ENCODE results near the gene MMP3.
"Not testable (repeated sequence)": the region's sequence is repeated elsewhere in the genome, so short reads cannot be mapped to it uniquely, and the experiment has no call there.

The MMP3 gene

GRCh38 chr11:102843489-102843888 is at the start of gene MMP3:
Gene MMP3 (minus strand): TSS chr11:102843609. CDS start chr11:102843546, 63 bp downstream.
- DNase-seq: no peak

DNA sequence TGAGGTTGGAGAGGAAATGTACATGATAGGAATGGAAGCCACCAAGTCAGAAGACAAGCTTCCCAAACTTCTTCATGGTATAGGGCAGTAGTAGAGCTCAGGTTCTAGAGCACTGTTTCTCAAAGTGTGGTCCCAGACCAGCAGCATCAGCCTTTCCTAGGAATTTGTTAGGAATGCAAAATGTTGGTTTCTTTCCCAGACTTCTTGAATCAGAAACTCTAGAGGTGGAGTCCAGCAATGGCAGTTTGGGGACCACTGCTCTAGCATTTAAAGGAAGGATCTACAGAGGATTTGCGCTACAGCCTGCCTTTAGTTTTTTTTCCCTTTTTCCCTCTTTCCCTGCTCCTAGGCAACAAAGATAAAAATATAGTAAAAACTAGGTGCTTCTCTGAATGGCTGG is 48.3 kb upstream of the MMP3 start:
- DNase-seq: no peak

DNA sequence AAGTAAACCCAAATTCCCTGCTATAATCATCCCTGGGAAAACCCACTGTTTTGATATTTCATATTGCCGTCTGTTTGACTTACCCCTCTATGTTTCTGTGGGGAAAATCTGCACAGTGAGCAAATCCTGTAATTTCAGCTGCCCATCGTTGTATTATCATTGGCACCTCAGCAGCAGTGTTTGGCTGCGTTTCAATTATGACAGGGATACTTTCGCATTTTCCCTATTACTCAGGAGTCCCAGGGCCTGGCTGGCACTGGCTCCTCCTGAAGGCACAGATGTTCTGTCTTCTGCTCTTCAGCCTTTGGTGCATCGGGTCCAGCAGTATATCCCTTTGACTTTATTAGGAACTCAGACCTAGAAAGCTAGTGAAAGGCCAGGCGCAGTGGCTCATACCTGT is 43.6 kb upstream of the MMP3 start:
- no peak for DNase-seq

- DNase-seq: no peak
Observed at GRCh38 chr11:102883141-102883540, 39.7 kb upstream of the MMP3 start.

GRCh38 chr11:102882389-102883024 is 39.1 kb upstream of the MMP3 start:
- DNase-seq: no peak

DNA sequence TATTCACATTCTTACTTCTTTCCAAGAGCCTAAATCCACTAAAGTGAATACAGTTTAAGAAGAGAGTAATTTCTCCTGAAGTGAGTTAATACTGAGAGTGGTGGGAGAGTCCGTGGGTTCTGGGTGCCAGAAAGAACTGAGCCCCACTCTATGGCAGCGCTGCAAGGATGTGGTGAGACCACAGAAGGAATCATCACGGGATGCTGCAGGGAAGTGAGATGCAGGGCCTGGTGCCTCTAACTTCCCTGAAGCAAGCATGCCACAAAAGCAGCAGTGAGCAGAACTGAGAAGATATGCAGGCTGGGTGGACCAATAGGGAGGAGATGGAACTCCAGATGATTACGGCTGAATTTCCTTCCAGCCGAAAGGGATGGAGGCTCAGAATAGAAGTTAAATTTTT is 36.4 kb upstream of the MMP3 start:
- no peak for DNase-seq

- no peak for DNase-seq
Observed at GRCh38 chr11:102878595-102878994, 35.2 kb upstream of the MMP3 start.

DNA sequence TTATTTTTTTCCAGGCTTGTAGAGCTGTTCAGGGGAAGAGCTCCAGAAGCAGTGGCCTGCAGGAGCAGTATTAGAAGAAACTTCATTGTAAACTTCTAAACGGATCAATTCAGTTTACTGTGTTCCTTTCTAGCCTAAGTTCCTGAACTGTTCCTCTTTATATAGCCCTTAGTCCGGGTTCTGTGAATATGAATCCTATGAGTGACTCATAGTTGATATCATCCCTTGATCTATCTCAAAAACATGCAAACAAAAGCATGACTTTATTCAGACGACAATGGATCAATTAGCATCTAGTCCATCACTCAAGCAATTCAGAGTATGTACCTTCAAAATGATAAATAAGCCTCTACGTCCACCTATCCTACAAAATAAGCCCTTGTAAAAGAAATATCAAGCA is 31.4 kb upstream of the MMP3 start, which contains the start of gene MMP12:
MMP12 (minus strand) TSS at position 131 of the 400 bp plus-strand sequence; CDS start at position 86, 45 bp downstream.
- DNase-seq: no peak

GRCh38 chr11:102869354-102869964 is 26.1 kb upstream of the MMP3 start:
- not testable (repeated sequence) for DNase-seq

DNA sequence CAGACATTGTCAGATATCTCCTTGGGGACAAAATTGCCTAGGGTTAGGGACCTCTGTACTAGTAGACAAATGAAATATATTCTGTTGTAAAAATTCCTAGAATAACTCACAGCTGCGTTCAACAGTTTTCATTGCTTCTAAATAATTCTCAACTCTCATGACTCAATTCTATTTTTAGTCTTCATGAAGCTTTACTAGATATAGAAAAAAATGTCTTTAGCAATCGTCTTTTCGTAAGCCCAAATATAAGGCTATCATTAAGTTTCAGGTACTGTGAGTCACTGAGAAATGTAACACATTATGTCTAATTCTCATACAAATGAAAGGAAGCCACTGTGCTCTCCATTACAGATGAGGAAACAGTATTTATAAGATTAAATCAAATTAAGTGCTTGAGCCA is 24.9 kb upstream of the MMP3 start:
- DNase-seq: no peak

DNA sequence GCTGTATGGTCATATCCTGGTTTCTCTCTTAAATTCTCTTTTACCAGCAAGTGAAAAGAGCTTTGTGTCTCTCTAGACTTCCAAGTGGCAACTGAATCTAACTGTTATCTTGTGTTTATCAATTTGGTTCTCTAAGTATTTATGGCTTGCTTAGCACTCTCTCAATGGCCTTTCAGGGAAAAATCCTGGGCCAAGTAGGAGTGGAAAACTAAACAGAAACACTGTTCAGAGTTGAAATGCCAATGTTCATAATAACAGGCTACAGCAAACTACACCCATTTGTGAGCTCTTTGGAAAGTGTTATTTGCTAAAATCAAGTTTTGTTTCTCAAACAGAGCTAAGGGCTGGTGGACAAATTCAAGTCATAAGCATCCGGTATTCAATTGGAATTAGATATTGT is 21.3 kb upstream of the MMP3 start:
- no peak for DNase-seq

GRCh38 chr11:102853956-102854355 is 10.5 kb upstream of the MMP3 start:
- no peak for DNase-seq

- no peak for DNase-seq
Observed at GRCh38 chr11:102853055-102853454, 9.6 kb upstream of the MMP3 start.

GRCh38 chr11:102850973-102851745 is 7.8 kb upstream of the MMP3 start:
- no peak for DNase-seq

DNA sequence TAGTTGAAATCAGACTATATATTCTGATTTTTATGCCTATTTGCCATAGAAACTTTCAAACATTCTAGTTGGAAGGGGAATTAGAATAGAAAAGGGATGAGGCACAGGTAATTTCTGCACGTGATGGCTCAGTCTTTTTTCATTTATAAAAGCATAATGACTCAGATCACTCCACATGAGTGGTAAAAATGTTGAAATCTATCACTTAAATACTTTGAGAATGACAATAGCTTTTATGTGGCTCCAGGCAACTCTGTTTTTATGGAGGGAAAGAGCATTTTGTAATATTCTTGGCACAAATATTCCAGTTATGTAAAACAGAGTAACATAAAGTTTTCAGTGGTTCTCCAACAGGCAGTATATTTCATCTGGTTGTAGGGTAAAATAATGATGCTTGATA is 5.9 kb upstream of the MMP3 start:
- no peak for DNase-seq

DNA sequence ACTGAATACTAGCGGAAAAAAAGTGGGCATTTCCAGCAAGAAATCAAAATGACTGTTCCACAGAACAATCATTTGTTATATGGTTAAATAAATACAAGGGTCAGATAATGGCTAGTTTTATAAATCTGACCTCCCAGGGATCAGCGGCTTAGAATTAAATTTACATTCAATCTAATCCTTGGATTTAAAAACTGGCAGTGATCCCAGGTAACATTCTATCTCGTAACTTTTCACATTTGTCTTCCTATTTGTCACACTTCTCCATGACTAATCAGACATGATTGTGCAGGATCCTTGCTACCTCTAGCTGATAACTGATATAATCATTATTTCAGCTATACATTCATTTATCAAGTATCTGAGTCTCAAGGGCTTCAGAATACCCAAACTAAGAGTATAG is 2.9 kb upstream of the MMP3 start:
- no peak for DNase-seq

GRCh38 chr11:102842930-102843329 is 479 bp downstream of the MMP3 start:
- no peak for DNase-seq

GRCh38 chr11:102840018-102840417 is 3.4 kb downstream of the MMP3 start:
- no peak for DNase-seq

DNA sequence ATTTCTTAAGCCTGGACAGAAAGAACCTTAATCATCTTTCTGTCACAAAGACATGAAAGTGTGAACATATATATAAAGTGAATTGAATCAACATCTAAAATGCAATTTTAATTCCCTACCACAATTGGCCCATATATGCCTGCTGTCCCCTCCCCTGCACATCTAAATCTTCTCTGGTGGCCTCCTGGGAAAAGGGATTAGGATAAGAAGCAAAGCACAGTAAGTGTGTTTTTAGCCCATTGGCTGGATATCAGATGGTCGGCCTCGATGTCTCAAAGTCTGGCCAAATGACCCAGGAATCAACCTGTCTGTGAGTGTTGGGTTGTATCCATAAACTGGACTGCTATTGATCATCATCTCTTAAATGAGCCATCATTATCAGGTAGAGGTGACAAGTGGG is 5.8 kb downstream of the MMP3 start:
- no peak for DNase-seq

DNA sequence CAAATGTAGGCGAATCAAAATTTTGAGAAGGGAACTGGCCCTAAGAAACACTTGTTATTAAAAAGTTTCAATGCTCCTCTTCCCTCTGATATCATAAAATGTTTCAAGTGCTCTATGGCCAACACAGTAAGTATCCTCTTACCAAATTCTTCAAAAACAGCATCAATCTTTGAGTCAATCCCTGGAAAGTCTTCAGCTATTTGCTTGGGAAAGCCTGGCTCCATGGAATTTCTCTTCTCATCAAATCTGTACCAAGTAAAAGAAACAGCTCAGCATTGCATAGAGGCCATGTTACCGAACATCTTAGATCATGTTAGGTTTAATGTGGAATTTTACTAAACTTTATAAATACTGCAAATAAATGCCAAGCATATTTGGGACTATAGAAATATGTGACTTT is 6.3 kb downstream of the MMP3 start:
- DNase-seq: no peak

DNA sequence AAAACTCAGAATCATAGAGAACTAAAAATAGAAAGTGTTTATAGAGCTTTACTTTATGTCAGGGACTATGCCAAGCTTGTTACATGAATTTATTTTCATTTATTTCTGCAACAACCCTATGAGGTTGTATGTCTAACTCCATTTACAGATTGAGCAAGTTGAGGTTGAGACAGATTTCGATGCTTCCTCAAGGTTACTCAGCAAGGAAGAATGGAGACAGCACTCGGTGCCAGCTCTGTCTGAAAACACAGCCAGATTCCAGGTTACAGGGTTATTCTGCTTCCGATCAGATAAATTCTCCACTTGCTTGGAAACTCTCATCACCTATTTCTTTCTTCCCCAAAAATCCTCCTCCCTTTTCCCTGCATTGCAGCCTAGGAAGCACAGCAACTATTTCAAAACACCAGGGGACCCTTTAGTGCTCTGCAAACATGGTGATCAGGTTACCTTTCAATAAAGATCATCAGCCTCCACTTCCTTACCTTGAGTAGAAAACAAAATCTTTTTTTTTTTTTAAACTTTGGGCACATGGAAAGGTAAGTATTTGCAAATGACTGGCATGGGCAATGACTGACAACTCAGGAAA is 7.0 kb downstream of the MMP3 start:
- DNase-seq: no peak

DNA sequence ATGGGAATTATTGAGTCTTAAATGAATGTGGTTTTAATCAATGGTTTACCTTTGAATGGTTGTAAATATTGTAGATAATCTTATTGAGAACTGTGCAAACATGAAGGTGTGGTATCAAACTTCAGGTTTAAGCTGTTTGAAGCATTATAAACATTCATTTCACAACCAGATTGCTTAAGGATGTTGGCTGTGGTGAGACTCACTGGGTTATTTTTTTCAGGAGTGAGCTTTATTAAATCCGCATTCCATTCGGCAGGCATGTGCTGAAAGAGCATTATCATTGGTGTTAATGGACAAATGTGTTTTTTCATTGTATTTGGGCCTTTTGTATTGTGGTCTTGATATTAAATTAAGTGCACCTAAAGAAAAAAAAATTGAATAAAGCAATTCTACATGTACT is 9.7 kb downstream of the MMP3 start:
- DNase-seq: no peak

GRCh38 chr11:102832612-102833011 is 10.8 kb downstream of the MMP3 start:
- DNase-seq: no peak
